Mucosa of rectum (tissue), 2 donors: ENCODE results near the gene USP37.

ENCODE experiments used
- H3K27ac ChIP-seq, 2 donors: one replicate each; pipeline ENCODE4 v1.7.0; 2013; ENCODE audit warnings: inconsistent platforms in 2 of 2, low read depth in 2 of 2, low read length in 2 of 2
- H3K27me3 ChIP-seq, 2 donors: one replicate each; pipeline ENCODE4 v1.7.0; 2013; ENCODE audit warnings: low read length in 2 of 2; ENCODE audit not compliant: control insufficient read depth in 2 of 2, insufficient read depth in 2 of 2
- H3K36me3 ChIP-seq, 2 donors: one replicate each; pipeline ENCODE4 v1.7.0; 2013; ENCODE audit warnings: low read length in 2 of 2; ENCODE audit not compliant: control insufficient read depth in 2 of 2, insufficient read depth in 2 of 2
- H3K4me1 ChIP-seq, 2 donors: one replicate each; pipeline ENCODE4 v1.7.0; 2013; ENCODE audit warnings: low read length in 2 of 2, mild to moderate bottlenecking in 1 of 2; ENCODE audit not compliant: control insufficient read depth in 2 of 2, insufficient read depth in 2 of 2
- H3K4me3 ChIP-seq, 2 donors: one replicate each; pipeline ENCODE4 v1.7.0; 2013; ENCODE audit warnings: low read length in 2 of 2
- H3K9ac ChIP-seq, 2 donors: one replicate each; pipeline ENCODE4 v1.7.0; 2013; ENCODE audit warnings: low read length in 2 of 2, low read depth in 1 of 2, mild to moderate bottlenecking in 1 of 2
- H3K9me3 ChIP-seq, 2 donors: one replicate each; pipeline ENCODE4 v1.7.0; 2013; ENCODE audit warnings: low read length in 2 of 2; ENCODE audit not compliant: control insufficient read depth in 2 of 2
- donor health status: healthy.
- donor health status: Normal muscosa, but diverticular disease.

The USP37 gene

DNA sequence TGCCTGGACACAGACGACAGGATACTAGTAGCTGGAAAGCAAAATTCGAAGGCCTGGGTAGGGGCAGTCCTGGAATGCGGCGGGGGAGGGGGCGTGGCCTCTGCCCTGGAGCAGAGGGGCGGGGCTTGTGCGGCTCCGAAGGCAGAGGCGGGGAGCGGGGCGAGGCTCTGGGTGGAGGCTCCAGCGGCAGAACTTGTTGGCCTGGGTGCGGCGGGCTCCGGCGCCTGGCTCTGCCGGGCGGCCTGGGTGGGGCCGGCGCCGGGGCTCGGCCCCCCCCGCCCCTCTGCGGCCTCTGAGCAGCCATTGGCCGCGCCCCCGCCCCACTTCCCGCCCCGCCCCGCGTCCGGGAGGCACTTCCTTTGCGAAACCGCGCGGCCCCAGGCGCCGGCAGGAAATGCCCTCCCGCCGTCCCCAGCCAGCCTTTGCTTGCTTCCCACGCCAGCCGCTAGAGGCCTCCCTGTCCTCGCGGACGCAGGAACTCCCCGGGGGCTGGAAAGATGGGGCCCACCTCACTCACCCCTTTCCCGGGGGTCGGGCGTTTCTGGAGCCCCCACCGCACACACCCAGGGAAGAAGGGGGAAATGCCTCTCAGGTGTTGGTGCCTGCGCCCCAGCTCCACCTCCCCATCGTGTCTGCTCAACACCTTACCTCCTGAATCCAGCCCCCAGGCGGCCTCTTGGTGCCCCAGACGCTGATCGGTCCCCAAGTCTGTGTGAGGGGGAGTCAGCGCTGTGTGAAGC, 161.8 kb downstream of the USP37 start:
- no peaks in the 10 kb centered on the region for H3K27me3 ChIP-seq
- peak overlapping the region; percentile 74 to 75 for H3K4me3 ChIP-seq
- peak overlapping the region; percentile 74 to 78 for H3K9ac ChIP-seq

DNA sequence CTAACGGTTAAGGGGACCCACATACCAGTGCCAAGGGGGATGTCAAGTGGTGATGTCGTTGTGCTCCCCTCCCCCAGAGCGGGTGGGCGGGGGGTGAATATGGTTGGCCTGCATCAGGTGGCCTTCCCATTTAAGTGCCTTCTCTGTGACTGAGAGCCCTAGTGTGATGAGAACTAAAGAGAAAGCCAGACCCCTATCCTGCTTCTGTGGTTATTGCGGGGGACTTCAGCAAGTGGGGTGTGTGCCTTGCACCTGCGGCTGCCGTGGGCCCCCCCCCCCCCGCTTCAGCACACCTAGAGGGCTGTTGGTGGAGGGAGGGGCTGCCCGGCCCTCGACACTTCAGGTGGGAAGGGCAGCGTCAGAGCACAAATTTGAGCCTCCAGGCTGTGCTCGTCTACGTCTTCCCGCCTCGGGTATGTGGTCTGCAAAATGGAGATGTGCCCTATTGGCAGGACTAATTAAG, 162.4 kb downstream of the USP37 start:
- Histone ChIP-seq H3K27ac (peak overlapping the region; percentile 94), H3K27me3 (no peaks in the 10 kb centered on the region), H3K4me1 (peaks cover 36 to 38% of the 10 kb centered on the region in 2 donors), H3K36me3 (peaks cover 25 to 32% of the 10 kb centered on the region in 2 donors), H3K9ac (peak overlapping the region; percentile 74 to 78), H3K9me3 (no peaks in the 10 kb centered on the region), H3K4me3 (peak overlapping the region; percentile 47 to 74)

More for the DNA sequence above, 161.8 kb downstream of the USP37 start:
- peaks cover 25 to 32% of the 10 kb centered on the region in 2 donors for H3K36me3 ChIP-seq
- H3K27ac ChIP-seq, result peak overlapping the region; percentile 94
- peaks cover 31 to 33% of the 10 kb centered on the region in 2 donors for H3K4me1 ChIP-seq
- H3K9me3 ChIP-seq, result no peaks in the 10 kb centered on the region

DNA sequence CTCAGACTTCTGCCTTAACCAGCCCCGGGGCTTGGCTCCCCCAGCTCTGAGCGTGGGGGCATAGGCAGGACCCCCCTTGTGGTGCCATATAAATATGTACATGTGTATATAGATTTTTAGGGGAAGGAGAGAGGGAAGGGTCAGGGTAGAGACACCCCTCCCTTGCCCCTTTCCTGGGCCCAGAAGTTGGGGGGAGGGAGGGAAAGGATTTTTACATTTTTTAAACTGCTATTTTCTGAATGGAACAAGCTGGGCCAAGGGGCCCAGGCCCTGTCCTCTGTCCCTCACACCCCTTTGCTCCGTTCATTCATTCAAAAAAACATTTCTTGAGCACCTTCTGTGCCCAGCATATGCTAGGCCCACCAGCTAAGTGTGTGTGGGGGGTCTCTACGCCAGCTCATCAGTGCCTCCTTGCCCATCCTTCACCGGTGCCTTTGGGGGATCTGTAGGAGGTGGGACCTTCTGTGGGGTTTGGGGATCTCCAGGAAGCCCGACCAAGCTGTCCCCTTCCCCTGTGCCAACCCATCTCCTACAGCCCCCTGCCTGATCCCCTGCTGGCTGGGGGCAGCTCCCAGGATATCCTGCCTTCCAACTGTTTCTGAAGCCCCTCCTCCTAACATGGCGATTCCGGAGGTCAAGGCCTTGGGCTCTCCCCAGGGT, 162.9 kb downstream of the USP37 start:
- Histone ChIP-seq H3K9me3 (no peaks in the 10 kb centered on the region), H3K27me3 (no peaks in the 10 kb centered on the region), H3K36me3 (peaks cover 25 to 32% of the 10 kb centered on the region in 2 donors), H3K9ac (peak overlapping the region; percentile 74 to 78), H3K27ac (peak overlapping the region; percentile 94), H3K4me3 (peak overlapping the region; percentile 13 to 47), H3K4me1 (peaks cover 36 to 38% of the 10 kb centered on the region in 2 donors)

DNA sequence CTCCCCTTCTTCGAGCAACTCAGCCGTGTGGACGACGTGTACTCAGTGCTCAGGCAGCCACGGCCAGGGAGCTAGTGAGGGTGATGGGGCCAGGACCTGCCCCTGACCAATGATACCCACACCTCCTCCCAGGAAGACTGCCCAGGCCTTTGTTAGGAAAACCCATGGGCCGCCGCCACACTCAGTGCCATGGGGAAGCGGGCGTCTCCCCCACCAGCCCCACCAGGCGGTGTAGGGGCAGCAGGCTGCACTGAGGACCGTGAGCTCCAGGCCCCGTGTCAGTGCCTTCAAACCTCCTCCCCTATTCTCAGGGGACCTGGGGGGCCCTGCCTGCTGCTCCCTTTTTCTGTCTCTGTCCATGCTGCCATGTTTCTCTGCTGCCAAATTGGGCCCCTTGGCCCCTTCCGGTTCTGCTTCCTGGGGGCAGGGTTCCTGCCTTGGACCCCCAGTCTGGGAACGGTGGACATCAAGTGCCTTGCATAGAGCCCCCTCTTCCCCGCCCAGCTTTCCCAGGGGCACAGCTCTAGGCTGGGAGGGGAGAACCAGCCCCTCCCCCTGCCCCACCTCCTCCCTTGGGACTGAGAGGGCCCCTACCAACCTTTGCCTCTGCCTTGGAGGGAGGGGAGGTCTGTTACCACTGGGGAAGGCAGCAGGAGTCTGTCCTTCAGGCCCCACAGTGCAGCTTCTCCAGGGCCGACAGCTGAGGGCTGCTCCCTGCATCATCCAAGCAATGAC, 163.6 kb downstream of the USP37 start:
- no peak overlapping the region for H3K9ac ChIP-seq
- no peaks in the 10 kb centered on the region for H3K27me3 ChIP-seq
- no peaks in the 10 kb centered on the region for H3K9me3 ChIP-seq
- H3K27ac ChIP-seq, result peak overlapping the region; percentile 94
- peaks cover 36 to 38% of the 10 kb centered on the region in 2 donors for H3K4me1 ChIP-seq
- peaks cover 25 to 32% of the 10 kb centered on the region in 2 donors for H3K36me3 ChIP-seq
- no peak overlapping the region for H3K4me3 ChIP-seq

DNA sequence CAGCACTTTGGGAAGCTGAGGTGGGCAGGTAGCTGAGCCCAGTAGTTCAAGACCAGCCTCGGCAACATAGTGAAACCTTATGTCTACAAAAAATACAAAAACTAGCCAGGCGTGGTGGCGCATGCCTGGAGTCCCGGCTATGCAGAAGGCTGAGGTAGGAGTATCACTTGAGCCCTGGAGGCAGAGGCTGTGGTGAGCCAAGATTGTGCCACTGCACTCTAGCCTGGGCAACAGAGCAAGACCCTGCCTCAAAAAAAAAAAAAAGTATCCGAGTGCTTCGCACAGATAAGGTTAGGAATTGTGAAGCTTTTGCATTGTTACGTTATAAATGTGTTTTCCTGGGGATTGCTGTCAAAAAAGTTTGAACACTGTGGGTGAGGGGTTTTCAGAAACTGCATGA, 164.3 kb downstream of the USP37 start:
- Histone ChIP-seq H3K27me3 (no peaks in the 10 kb centered on the region), H3K9me3 (no peaks in the 10 kb centered on the region), H3K9ac (no peak overlapping the region), H3K36me3 (peaks cover 25 to 32% of the 10 kb centered on the region in 2 donors), H3K4me3 (no peak overlapping the region), H3K4me1 (peaks cover 38 to 42% of the 10 kb centered on the region in 2 donors), H3K27ac (no peak overlapping the region)

DNA sequence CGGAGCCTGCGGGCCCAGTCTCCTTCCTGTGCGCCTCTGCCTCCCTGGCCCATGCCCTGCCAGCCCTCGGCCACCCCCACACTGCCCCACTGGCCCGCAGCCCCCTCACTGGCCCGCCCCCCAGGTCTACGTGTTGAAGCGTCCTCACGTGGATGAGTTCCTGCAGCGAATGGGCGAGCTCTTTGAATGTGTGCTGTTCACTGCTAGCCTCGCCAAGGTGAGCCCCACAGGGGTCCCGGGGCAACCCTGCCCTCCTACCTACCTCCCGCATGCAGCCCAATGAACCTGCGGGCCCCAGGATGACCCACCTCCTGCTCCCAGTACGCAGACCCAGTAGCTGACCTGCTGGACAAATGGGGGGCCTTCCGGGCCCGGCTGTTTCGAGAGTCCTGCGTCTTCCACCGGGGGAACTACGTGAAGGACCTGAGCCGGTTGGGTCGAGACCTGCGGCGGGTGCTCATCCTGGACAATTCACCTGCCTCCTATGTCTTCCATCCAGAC, 165.2 kb downstream of the USP37 start:
- H3K9ac ChIP-seq, result no peak overlapping the region
- no peaks in the 10 kb centered on the region for H3K9me3 ChIP-seq
- H3K27me3 ChIP-seq, result no peaks in the 10 kb centered on the region
- no peak overlapping the region for H3K27ac ChIP-seq
- peaks cover 25 to 32% of the 10 kb centered on the region in 2 donors for H3K36me3 ChIP-seq
- H3K4me3 ChIP-seq, result no peak overlapping the region
- peaks cover 42 to 47% of the 10 kb centered on the region in 2 donors for H3K4me1 ChIP-seq

DNA sequence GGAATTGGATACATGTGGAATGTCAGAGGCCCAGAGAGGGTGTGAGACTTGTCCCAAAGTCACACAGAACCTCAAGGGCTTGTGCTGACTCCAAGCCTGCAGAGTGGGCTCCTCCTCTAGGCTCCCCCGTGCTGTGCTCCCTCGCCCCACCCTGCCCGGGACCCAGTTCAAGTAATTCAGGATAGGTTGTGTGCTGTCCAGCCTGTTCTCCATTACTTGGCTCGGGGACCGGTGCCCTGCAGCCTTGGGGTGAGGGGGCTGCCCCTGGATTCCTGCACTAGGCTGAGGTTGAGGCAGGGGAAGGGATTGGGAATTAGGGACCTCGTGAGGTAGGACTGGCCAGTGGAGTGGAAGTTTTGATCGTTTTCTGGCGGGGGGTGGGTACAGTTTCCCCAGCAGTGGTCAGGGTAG, 165.7 kb downstream of the USP37 start:
- Histone ChIP-seq H3K27me3 (no peaks in the 10 kb centered on the region), H3K4me1 (peaks cover 42 to 48% of the 10 kb centered on the region in 2 donors), H3K4me3 (no peak overlapping the region), H3K27ac (peak overlapping the region in 1 of 2 donors; percentile 16), H3K36me3 (peaks cover 25 to 32% of the 10 kb centered on the region in 2 donors), H3K9ac (no peak overlapping the region), H3K9me3 (no peaks in the 10 kb centered on the region)

DNA sequence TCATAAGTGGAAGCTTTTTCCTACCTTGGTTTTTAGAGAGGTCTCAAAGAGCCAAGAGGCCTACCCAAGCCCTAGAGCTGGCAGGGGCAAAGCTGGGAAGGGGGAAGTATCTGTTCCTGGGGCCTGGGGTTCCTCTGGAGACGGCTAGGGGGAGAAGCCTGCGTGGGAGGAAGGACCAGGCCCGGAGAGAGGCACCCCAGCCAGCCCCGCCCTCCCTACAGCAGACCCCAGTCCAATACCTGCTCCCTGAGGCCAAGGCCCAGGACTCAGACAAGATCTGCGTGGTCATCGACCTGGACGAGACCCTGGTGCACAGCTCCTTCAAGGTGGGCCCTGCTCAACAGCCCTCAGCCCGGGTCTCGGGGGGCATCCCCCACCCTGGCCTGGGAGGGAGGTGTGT, 166.3 kb downstream of the USP37 start:
- Histone ChIP-seq H3K4me3 (peak overlapping the region; percentile 35 to 80), H3K9ac (peak overlapping the region; percentile 84 to 93), H3K4me1 (peaks cover 42 to 48% of the 10 kb centered on the region in 2 donors), H3K9me3 (no peaks in the 10 kb centered on the region), H3K36me3 (peaks cover 25 to 32% of the 10 kb centered on the region in 2 donors), H3K27me3 (no peaks in the 10 kb centered on the region), H3K27ac (peak overlapping the region in 1 of 2 donors; percentile 99)

DNA sequence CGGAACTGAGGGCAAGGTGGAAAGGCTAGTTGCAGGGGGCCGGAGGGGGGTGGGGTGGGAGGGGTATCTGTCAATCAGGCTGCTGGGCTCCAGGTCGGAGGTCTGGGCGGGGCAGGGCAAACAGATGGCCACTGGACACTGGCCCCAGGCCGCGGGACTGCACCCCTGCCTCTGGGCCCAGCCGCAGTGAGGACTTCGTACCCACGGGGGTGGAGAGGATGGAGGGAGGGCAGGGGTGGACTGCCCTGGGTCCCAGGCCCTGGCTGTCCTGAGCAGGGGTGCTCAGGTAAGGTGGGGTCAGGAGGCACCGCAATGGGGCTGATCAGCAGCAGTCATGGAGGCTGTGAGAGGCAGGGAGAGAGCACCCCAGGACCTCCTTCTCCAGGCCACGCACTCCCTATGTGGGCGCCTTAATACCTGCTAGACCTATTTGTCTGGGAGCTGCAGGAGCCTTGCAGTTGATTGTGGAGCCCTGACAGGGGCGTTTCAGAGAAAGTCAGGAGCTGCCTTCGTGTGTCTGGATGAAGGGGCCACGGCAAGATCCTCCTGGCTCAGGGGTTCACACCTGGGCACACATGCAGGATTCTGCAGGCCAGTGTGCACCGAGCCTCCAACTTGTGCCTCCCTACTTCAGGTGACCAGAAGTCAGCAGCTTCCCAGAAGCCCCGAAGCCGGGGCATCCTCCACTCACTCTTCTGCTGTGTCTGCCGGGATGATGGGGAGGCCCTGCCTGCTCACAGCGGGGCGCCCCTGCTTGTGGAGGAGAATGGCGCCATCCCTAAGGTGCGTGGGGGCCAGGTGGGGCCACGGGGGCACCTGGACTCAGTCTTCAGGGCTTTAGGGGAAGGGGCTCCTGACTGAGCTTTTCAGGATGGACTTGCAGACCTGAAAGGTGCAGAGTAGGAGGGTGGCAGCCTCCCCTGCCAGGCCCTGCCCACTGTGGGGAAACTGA, 166.9 kb downstream of the USP37 start:
- no peaks in the 10 kb centered on the region for H3K9me3 ChIP-seq
- H3K4me3 ChIP-seq, result peak overlapping the region; percentile 80 to 84
- peak overlapping the region; percentile 99 to 100 for H3K27ac ChIP-seq
- peaks cover 44 to 52% of the 10 kb centered on the region in 2 donors for H3K4me1 ChIP-seq
- H3K27me3 ChIP-seq, result no peaks in the 10 kb centered on the region
- peaks cover 25 to 32% of the 10 kb centered on the region in 2 donors for H3K36me3 ChIP-seq
- H3K9ac ChIP-seq, result peak overlapping the region; percentile 84 to 93
